Calu3 (cell line): ENCODE measurements around the gene TMED6. TPM values are rescaled to one million over a fixed set of nuclear protein-coding genes. Genes with fewer than 3 reads are reported as not detected.

Experiments
- BruUV-seq: library from RNA; stranded (reverse); fragments of 400-500 nt; replicated peaks from 2 replicates; lab custom pipeline; 2021; lab: Mats Ljungman, UMichigan
- CTCF ChIA-PET: fragments of 300-600 bp; sonication (Branson Sonifier 250); formaldehyde crosslinking; loops from one replicate; lab custom pipeline; 2022; ENCODE audit warnings: antibody characterized with exemption; lab: Charles Lee
- DNase-seq: peaks from one replicate; pipeline ENCODE4 v3.0.0; 2022
- H3K27ac Mint-ChIP-seq: one replicate; pipeline ENCODE4 v1.8.0; 2022; ENCODE audit warnings: mixed read lengths; ENCODE audit not compliant: unreplicated experiment
- H3K27me3 Mint-ChIP-seq: one replicate; pipeline ENCODE4 v1.8.0; 2022; ENCODE audit warnings: mixed read lengths; ENCODE audit not compliant: unreplicated experiment
- H3K36me3 Mint-ChIP-seq: one replicate; pipeline ENCODE4 v1.8.0; 2022; ENCODE audit warnings: mild to moderate bottlenecking, moderate library complexity, mixed read lengths; ENCODE audit not compliant: insufficient read depth, unreplicated experiment
- H3K4me1 Mint-ChIP-seq: one replicate; pipeline ENCODE4 v1.8.0; 2022; ENCODE audit warnings: mild to moderate bottlenecking, low read depth, mixed read lengths; ENCODE audit not compliant: unreplicated experiment
- H3K4me3 Mint-ChIP-seq: one replicate; pipeline ENCODE4 v1.8.0; 2022; ENCODE audit warnings: mild to moderate bottlenecking, low read depth, moderate library complexity, mixed read lengths; ENCODE audit not compliant: unreplicated experiment
- H3K9me3 Mint-ChIP-seq: one replicate; pipeline ENCODE4 v1.8.0; 2022; ENCODE audit warnings: low read depth, mixed read lengths; ENCODE audit not compliant: unreplicated experiment
- CTCF ChIP-seq: fragments of 200-600 bp; IDR thresholded peaks from one replicate; pipeline ENCODE4 v1.8.0; 2022; ENCODE audit warnings: antibody characterized with exemption; ENCODE audit not compliant: unreplicated experiment
- intact Hi-C: fragments of 100-400 bp; cut with micrococcal nuclease; formaldehyde crosslinking; loops from one replicate; pipeline ENCODE4 v1.10.0; 2022; ENCODE audit not compliant: unreplicated experiment
- total RNA-seq: library from RNA; stranded (reverse); gene quantifications from 2 replicates; pipeline ENCODE4 v1.2.3, GENCODE V29; 2022

Gene TMED6
- total RNA-seq, 1 experiment from 2014 or later, result 1.4 TPM

GRCh38 chr16:69324013-69324531 is 27.5 kb downstream of the TMED6 start:
- no TSS peak for BruUV-seq
- H3K4me1 Mint-ChIP-seq, result peaks cover 33% of the 10 kb centered on the region
- H3K36me3 Mint-ChIP-seq, result peaks cover 88% of the 10 kb centered on the region
- H3K27me3 Mint-ChIP-seq, result no peaks in the 10 kb centered on the region
- CTCF ChIA-PET, result interaction anchor here (0.7 kb wide), 2 partner anchors 422 to 484 kb away, joined by 4 read pairs; no protein-coding TSS in a partner anchor
- no peaks in the 10 kb centered on the region for H3K9me3 Mint-ChIP-seq
- no peak for DNase-seq
- H3K27ac Mint-ChIP-seq, result no peak overlapping the region
- no peak for TF ChIP-seq CTCF
- no peak overlapping the region for H3K4me3 Mint-ChIP-seq
- intact Hi-C loops, result no loop called here

- no peak for TF ChIP-seq CTCF
- CTCF ChIA-PET, result no interaction called here
- no TSS peak for BruUV-seq
- H3K27me3 Mint-ChIP-seq, result no peaks in the 10 kb centered on the region
- intact Hi-C loops, result no loop called here
- no peak overlapping the region for H3K27ac Mint-ChIP-seq
- no peak overlapping the region for H3K4me3 Mint-ChIP-seq
- H3K36me3 Mint-ChIP-seq, result peaks cover 87% of the 10 kb centered on the region
- peaks cover 26% of the 10 kb centered on the region for H3K4me1 Mint-ChIP-seq
- no peaks in the 10 kb centered on the region for H3K9me3 Mint-ChIP-seq
- no peak for DNase-seq
Observed at GRCh38 chr16:69323415-69323814, 28.2 kb downstream of the TMED6 start.

- Mint-ChIP-seq H3K27me3 (no peaks in the 10 kb centered on the region), H3K4me3 (no peak overlapping the region), H3K36me3 (peaks cover 92% of the 10 kb centered on the region), H3K27ac (no peak overlapping the region), H3K9me3 (no peaks in the 10 kb centered on the region), H3K4me1 (peaks cover 22% of the 10 kb centered on the region)
- no TSS peak for BruUV-seq
- CTCF ChIA-PET, result no interaction called here
- DNase-seq, result no peak
- intact Hi-C loops, result no loop called here
- TF ChIP-seq CTCF, result no peak
Observed at GRCh38 chr16:69322343-69322742, 29.2 kb downstream of the TMED6 start.

GRCh38 chr16:69321080-69321479 is 30.5 kb downstream of the TMED6 start:
- no TSS peak for BruUV-seq
- CTCF ChIA-PET, result no interaction called here
- no peak for TF ChIP-seq CTCF
- intact Hi-C loops, result no loop called here
- H3K9me3 Mint-ChIP-seq, result no peaks in the 10 kb centered on the region
- H3K27me3 Mint-ChIP-seq, result no peaks in the 10 kb centered on the region
- no peak overlapping the region for H3K4me3 Mint-ChIP-seq
- DNase-seq, result no peak
- H3K36me3 Mint-ChIP-seq, result peaks cover 92% of the 10 kb centered on the region
- peaks cover 15% of the 10 kb centered on the region for H3K4me1 Mint-ChIP-seq
- H3K27ac Mint-ChIP-seq, result peak overlapping the region; percentile 32
